ACC112 (cell line): ENCODE data around the gene TOMT.

Experiments used
- H2AFZ ChIP-seq: fragments of 200-600 bp; sonication (generic); one replicate; pipeline ENCODE4 v1.6.0; 2017; ENCODE audit warnings: antibody characterized with exemption, low read length; ENCODE audit not compliant: unreplicated experiment
- H3K27ac ChIP-seq: fragments of 200-600 bp; sonication (generic); 2 replicates; pipeline ENCODE4 v1.5.1; 2014; ENCODE audit warnings: low read depth, mild to moderate bottlenecking, antibody characterized with exemption, low read length, moderate library complexity
- H3K27me3 ChIP-seq: fragments of 200-600 bp; sonication (generic); 2 replicates; pipeline ENCODE4 v1.6.1; 2014; ENCODE audit warnings: mild to moderate bottlenecking, antibody characterized with exemption, low read length, moderate library complexity, mixed read lengths; ENCODE audit not compliant: insufficient read depth
- H3K36me3 ChIP-seq: fragments of 200-600 bp; sonication (generic); 2 replicates; pipeline ENCODE4 v1.6.1; 2016; ENCODE audit warnings: mild to moderate bottlenecking, antibody characterized with exemption, low read length, moderate library complexity, mixed read lengths; ENCODE audit not compliant: insufficient read depth
- H3K4me1 ChIP-seq: fragments of 200-600 bp; sonication (generic); one replicate; pipeline ENCODE4 v1.6.1; 2016; ENCODE audit warnings: low read length, mixed read lengths; ENCODE audit not compliant: insufficient read depth, unreplicated experiment, control insufficient read depth
- H3K4me3 ChIP-seq: fragments of 200-600 bp; sonication (generic); 2 replicates; pipeline ENCODE4 v1.5.1; 2014; ENCODE audit warnings: mild to moderate bottlenecking, low read depth, low read length
- H3K79me2 ChIP-seq: fragments of 200-600 bp; sonication (generic); one replicate; pipeline ENCODE4 v1.6.0; 2016; ENCODE audit warnings: low read length; ENCODE audit not compliant: control insufficient read depth, unreplicated experiment, insufficient read depth

Gene TOMT, protein sequence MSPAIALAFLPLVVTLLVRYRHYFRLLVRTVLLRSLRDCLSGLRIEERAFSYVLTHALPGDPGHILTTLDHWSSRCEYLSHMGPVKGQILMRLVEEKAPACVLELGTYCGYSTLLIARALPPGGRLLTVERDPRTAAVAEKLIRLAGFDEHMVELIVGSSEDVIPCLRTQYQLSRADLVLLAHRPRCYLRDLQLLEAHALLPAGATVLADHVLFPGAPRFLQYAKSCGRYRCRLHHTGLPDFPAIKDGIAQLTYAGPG

DNA sequence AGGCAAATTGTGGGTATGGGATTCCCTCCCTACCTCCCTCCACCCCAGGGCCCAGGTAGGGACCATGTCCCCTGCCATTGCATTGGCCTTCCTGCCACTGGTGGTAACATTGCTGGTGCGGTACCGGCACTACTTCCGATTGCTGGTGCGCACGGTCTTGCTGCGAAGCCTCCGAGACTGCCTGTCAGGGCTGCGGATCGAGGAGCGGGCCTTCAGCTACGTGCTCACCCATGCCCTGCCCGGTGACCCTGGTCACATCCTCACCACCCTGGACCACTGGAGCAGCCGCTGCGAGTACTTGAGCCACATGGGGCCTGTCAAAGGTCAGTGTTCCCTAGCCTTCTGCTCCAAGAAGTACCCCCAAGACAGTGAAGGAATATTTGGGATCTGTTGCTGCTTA lies at the start of gene TOMT:
TSS of gene TOMT (plus strand) at position 37 of the 400 bp plus-strand sequence. CDS start at position 65, 28 bp downstream.
- Histone ChIP-seq H2AFZ (no peak within 1 kb of the TSS), H3K36me3 (no peaks in the 10 kb centered on the region), H3K27ac (no peak within 1 kb of the TSS), H3K79me2 (peaks cover 22% of the 10 kb centered on the region), H3K27me3 (no peaks in the 10 kb centered on the region), H3K4me1 (peaks cover 18% of the 10 kb centered on the region), H3K4me3 (no peak within 1 kb of the TSS)

DNA sequence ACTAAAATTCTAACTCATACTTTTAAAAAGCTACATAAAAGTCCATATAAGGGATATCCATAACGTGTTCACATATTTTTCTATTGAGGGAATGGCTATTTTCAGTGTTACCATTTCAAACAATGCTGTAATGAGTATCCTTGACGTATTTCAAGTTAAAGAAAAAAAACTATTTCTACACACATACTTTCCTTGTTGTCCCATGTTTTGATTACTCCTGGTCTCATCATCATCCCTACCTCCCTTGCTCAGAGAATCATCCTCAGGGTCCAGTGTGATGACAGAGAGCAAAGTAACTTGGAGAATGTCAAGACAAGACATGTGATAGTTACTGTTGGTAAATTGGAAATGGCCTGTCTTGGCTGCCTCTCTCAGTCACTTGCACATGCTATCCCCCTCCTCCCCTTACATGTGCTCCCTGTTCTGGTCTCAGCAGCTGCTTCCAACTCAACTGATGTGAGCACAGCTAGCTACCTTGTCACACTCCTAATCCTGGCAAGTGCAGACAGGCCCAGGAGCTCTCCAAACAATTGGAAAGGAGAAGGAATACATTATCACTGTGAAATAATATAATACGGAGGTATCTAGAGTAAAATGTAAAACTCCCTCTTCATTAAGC lies 47.2 kb upstream of the TOMT start:
- Histone ChIP-seq H2AFZ (no peak overlapping the region), H3K36me3 (no peaks in the 10 kb centered on the region; the same call in none of the 2 replicates), H3K4me3 (no peak overlapping the region), H3K4me1 (no peaks in the 10 kb centered on the region), H3K79me2 (peaks cover 20% of the 10 kb centered on the region), H3K27me3 (no peaks in the 10 kb centered on the region), H3K27ac (no peak overlapping the region)

DNA sequence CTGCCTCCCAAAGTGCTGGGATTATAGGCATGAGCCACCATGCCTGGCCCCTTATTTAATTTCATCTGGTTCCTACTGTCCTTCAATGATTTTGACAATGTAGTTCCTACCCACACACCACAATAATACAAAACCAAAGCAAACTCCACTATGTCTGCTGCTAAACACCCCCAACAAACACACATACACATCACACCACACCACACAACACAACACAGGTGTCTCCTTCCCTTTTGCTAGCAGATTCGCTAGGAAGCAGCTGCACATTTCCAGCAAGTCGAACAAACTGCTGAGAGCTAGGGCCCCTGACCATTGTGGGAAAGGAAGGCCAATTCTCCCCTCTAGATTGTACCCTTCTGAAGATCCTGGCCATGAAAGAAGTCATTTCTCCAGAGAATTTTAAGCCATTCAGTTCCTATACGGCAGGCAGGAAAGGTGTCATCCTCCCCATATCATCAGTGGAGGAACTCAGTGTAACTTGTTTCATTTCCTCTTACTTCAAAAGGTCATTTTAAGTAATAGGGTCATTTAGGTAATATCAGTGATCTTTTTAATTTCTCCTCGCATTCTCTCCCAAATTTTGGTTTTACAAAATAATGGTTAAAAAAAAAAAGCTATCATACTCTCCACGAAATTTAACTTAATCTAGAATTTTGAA lies 43.9 kb upstream of the TOMT start:
- peaks cover 17% of the 10 kb centered on the region for H3K79me2 ChIP-seq
- H3K27me3 ChIP-seq, result no peaks in the 10 kb centered on the region
- no peak overlapping the region for H3K27ac ChIP-seq

DNA sequence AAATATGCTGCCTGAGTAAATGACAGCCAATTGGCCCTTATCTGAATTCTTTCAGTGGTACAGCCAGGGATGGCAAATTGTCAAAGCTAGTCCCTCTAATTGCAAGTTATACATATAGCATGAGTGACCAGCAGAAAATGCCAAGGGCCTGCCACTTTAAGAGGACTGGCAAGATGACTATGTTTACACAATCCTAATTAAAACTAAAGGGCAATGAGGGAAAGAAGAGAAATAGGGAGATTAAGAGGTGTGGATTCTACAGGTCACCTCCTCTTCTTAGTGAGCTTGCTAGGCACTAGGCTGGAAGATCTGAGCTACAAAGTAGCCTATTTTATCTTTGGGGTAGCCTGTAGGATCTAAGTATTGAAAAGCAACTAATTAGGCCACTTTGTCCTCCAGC lies 38.9 kb upstream of the TOMT start:
- H3K79me2 ChIP-seq, result peaks cover 55% of the 10 kb centered on the region
- H3K4me1 ChIP-seq, result peaks cover 44% of the 10 kb centered on the region
- no peak overlapping the region for H3K4me3 ChIP-seq
- no peak overlapping the region for H2AFZ ChIP-seq
- no peak overlapping the region for H3K27ac ChIP-seq
- no peaks in the 10 kb centered on the region for H3K36me3 ChIP-seq
- H3K27me3 ChIP-seq, result no peaks in the 10 kb centered on the region

More for the DNA sequence above, 43.9 kb upstream of the TOMT start:
- H3K4me3 ChIP-seq, result no peak overlapping the region
- H2AFZ ChIP-seq, result no peak overlapping the region
- H3K36me3 ChIP-seq, result no peaks in the 10 kb centered on the region
- H3K4me1 ChIP-seq, result peaks cover 3% of the 10 kb centered on the region

DNA sequence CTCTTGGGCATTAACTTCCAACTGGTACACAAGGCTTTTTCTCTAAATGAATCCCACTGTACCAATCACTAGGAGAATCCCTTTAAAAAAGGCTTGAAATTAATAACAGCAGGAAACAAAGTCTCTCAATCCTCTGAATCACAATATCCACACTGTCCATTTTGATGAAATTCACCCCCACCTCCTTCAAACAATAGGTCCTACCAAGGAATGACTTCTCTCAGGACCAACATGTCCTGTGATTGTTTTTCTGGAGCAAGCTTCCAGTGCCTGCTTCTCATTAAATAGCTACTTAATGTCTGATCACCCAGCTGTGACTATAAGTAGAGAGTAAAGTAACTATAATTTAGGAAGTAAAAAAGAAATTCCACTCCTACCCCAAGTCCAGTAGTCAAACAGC lies 38.5 kb upstream of the TOMT start:
- H2AFZ ChIP-seq, result no peak overlapping the region
- H3K27ac ChIP-seq, result no peak overlapping the region
- no peak overlapping the region for H3K4me3 ChIP-seq
- no peaks in the 10 kb centered on the region for H3K36me3 ChIP-seq
- peaks cover 59% of the 10 kb centered on the region for H3K79me2 ChIP-seq
- H3K4me1 ChIP-seq, result peaks cover 49% of the 10 kb centered on the region
- no peaks in the 10 kb centered on the region for H3K27me3 ChIP-seq

DNA sequence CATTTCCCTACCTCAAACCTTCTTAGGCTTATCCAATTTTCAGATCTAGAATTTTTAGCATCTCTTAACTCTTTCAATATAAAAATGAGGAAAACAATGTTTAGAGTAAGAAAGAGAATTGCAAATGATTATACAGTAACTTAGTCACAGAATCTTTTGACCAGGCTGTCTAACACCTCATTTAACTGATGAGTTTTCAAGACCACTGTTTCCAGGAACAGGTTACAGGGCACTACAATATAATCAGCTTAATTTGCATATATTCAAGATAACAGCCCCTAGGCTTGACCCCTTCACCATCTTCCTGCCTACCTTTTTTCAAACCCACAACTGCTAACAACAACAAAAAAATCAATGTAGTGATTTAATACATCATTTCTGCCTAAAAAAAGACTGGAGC lies 38.0 kb upstream of the TOMT start:
- H3K79me2 ChIP-seq, result peaks cover 59% of the 10 kb centered on the region

DNA sequence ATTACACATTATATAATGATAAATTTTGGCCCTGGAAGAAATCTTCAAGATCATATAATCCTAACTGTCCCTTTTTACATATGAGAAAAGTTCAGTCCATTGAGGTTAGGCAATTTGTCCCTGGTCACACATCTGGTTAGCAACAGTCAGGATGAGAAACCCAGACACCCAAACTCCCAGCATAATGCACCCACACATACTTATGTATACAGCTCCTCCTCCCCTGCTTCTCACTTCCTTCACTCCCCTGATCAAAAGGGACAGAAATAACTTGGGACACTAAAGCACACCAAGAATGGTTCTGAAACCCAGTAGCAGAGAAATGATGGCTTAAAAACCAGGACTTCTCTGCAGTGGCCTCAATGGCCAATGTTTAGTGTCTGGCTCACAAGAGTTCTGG lies 36.5 kb upstream of the TOMT start:
- Histone ChIP-seq H3K27ac (peak overlapping the region; percentile 67), H2AFZ (peak overlapping the region; percentile 18), H3K4me1 (peaks cover 53% of the 10 kb centered on the region), H3K4me3 (peak overlapping the region; percentile 53), H3K36me3 (no peaks in the 10 kb centered on the region), H3K27me3 (no peaks in the 10 kb centered on the region), H3K79me2 (peaks cover 70% of the 10 kb centered on the region)

More for the DNA sequence above, 38.0 kb upstream of the TOMT start:
- Histone ChIP-seq H2AFZ (no peak overlapping the region), H3K4me1 (peaks cover 52% of the 10 kb centered on the region), H3K36me3 (no peaks in the 10 kb centered on the region), H3K27me3 (no peaks in the 10 kb centered on the region), H3K4me3 (no peak overlapping the region), H3K27ac (no peak overlapping the region)

DNA sequence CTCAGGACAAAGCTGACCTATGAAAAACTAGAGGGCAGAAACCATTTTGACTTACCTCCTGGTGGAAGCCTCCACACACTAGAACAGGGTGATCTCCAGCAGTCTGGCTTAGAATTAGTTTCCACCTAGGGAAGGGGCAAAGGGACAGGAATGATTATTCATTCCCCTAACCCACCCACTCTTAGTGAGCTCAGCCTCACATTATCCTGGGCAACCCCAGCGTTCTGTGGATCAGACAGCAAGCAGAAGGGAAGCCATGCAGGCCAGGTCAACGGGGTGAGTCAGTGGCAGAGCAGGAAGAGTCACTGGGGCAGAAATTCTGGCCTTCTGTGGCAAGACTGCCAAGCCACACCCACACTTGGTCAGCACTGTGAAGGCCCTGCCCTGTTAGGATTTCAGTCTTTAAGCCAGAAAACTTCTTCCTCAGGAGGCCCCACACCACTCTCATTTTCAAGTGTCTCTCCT lies 35.9 kb upstream of the TOMT start:
- Histone ChIP-seq H3K4me3 (peak overlapping the region; percentile 53), H3K4me1 (peaks cover 53% of the 10 kb centered on the region), H3K79me2 (peaks cover 75% of the 10 kb centered on the region), H3K36me3 (no peaks in the 10 kb centered on the region), H2AFZ (peak overlapping the region; percentile 18), H3K27me3 (no peaks in the 10 kb centered on the region), H3K27ac (peak overlapping the region; percentile 67)

DNA sequence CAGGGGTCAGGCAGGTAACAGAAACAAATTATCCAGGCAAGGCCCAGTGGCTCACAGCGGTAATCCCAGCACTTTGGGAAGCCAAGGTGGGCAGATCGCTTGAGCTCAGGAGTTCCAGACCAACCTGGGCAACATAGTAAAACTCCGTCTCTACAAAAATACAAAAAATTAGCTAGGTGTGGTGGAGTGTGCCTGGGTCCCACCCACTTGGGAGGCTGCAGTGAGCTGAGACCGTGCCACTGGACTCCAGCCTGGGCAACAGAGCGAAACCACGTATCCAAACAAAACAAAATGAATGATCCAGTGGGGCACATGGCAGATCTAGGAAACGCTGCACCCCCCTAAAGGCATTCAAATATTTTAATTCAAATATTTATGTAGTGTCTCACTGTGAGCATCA lies 35.2 kb upstream of the TOMT start:
- peak overlapping the region; percentile 20 for H3K4me3 ChIP-seq
- H2AFZ ChIP-seq, result no peak overlapping the region
- peak overlapping the region; percentile 67 for H3K27ac ChIP-seq
- H3K36me3 ChIP-seq, result no peaks in the 10 kb centered on the region
- no peaks in the 10 kb centered on the region for H3K27me3 ChIP-seq
- peaks cover 81% of the 10 kb centered on the region for H3K79me2 ChIP-seq
- H3K4me1 ChIP-seq, result peaks cover 53% of the 10 kb centered on the region

DNA sequence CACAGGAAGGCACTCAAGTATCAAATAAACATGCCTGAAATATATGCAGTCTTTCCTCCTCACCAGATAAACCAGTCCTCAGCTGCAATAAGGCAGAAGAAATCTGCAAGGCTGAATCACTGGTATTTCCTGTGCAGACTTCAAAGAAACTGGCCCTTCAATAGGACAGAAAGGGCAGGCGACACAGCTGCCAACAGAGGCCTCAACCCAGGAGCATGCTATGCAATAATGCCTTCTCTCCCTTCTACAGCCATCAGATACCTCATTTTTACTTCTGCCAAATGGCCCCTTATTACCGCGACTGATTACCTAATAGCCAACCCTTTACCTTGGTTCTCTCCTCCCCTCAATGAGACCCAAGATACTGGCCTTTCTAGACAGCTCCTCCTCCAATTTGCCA lies 33.4 kb upstream of the TOMT start:
- Histone ChIP-seq H2AFZ (no peak overlapping the region), H3K4me3 (peak overlapping the region; percentile 38; the same call in 1 of the 2 replicates), H3K4me1 (peaks cover 45% of the 10 kb centered on the region), H3K27ac (peak overlapping the region; percentile 67), H3K27me3 (no peaks in the 10 kb centered on the region), H3K79me2 (peaks cover 86% of the 10 kb centered on the region), H3K36me3 (no peaks in the 10 kb centered on the region)
